Measurements from ENCODE around the gene TAS2R31.
"Not testable (repeated sequence)": the region's sequence is repeated elsewhere in the genome, so short reads cannot be mapped to it uniquely, and the experiment has no call there.

The TAS2R31 gene, protein sequence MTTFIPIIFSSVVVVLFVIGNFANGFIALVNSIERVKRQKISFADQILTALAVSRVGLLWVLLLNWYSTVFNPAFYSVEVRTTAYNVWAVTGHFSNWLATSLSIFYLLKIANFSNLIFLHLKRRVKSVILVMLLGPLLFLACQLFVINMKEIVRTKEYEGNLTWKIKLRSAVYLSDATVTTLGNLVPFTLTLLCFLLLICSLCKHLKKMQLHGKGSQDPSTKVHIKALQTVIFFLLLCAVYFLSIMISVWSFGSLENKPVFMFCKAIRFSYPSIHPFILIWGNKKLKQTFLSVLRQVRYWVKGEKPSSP
- total RNA-seq, result 0.48 to 1.8 reads per million in 2 donors

DNA sequence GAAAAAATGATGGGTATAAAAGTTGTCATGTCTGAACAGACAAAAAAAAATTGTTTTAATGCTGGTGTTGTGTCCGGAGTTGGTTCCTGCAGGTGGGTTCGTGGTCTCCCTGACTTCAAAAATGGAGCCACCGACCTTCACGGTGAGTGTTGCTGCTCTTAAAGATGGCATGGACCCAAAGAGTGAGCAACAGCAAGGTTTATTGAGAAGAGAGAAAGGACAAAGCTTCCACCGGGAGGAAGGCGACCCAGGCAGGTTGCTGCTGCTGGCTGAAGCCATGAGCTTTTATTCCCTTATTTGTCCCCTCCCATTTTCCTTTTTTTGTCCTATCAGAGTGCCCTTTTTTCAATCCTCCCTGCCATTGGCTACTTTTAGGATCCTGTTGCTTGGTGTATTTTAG is at the start of gene TAS2R31:
TAS2R31 (minus strand) TSS at position 101 of the 400 bp plus-strand sequence; CDS start at position 29, 72 bp downstream.
- DNase-seq, result no peak

DNA sequence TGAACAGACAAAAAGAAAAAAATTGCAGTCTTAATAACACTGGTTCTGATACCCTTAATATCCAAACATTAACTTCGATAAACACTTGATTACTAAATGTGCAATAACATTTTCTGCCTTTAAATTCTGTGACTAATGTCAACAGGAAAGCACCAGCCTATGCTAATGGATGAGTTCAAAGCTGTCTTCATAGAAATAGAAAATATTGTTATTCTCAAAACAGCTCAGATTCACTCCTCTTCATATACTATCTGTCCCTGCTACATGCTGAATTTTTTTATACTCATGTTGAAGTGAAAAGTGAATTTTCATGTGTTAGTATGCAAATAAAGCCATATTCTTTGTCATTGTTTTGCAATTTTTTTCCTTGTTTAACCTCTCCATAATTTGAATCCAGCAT is 47.0 kb upstream of the TAS2R31 start:
- no peak for DNase-seq

DNA sequence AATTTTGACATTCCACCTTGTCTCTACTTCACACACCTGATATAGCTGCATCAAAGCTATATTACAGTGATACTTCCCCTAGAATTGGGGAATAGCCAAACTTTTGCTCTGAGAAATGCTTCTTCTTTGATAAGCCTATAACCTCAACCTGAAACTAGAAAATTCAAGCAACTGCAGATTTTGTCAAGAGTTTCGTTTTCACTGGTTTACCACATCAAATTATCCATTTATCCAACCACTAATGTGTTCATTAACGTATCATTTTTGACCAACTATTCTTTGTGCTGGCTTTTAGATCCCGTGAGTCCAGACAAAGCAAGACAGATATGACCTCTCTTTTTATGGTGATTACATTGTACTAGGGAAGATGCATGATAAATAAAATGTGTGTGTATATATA is 44.4 kb upstream of the TAS2R31 start:
- no peak for DNase-seq

DNA sequence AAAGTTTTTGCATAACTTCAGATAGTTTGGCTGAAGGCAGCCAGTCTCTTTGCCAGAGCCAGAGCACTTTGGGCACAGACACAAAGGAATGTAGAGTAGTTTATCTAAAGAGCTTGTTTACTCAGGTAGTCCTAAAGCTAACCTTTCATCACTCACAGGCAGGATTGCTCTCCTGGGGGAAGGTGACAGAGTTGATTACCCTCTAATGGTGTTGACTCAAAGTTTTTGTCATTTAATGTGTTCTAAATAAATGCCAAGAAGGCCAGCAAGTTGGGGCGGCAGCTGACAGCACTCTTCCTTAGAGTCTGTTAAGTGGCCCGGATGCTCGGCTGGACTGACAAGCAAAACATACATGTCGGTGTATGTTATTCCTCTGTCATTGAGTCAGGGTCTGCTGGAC is 40.2 kb upstream of the TAS2R31 start:
- no peak for DNase-seq

DNA sequence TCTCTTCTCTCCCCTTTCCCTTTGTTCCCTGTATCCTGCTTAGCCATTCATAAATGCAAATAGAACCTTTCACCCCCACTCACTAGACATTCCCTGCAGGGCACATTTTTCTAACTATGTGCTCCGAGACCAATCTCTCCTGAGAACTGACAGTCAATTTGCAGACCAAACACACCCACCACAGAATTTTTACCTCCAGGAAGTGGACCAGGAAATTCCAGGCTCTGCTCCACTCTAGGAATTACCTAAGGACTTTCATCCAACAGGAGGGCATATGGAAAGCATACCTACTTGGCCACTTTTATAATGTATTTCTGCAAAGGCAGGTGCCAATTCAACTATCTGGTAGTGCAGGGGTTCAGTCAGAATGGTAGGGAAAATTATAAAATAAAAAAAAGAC is 39.8 kb upstream of the TAS2R31 start:
- no peak for DNase-seq

DNA sequence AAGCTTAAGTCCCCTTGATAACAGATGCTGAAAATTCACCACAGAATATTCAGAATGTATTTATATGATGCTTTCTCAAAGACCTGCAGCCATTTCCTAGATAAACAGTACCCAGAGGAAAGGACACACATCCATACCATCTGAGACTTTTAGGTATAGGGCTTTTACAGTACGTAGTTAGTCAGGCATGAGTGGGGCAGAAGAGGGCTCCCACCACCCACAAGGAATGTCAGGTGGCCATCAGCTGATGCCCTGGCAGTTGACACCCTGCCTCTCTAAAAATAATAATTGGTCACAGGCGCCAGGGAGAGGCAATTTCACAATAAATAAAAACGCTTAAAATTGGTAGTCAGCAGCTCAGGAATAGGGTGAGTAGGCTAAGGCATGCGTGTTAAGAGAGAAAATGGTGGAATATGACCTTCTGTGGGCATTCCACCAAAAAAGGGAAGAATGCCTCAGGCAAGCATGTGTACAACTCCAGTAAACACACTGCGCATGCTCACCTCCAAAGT is 38.7 kb upstream of the TAS2R31 start:
- no peak for DNase-seq

DNA sequence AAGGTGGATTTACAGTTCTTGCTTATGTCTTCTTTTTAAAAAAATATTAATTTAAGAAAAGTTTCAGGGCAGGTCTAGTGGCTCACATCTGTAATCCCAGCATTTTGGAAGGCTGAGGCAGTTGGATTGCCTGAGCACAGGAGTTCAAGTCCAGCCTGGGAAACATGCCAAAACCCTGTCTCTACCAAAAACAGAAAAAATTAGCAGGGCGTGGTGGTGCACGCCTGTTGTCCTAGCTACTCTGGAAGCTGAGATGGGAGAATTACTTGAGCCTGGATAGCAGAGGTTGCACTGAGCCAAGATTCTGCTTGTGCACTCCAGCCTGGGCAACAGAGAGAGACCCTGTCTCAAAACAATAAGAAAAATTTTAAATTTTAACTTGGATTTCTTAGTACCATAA is 36.3 kb upstream of the TAS2R31 start:
- no peak for DNase-seq

DNA sequence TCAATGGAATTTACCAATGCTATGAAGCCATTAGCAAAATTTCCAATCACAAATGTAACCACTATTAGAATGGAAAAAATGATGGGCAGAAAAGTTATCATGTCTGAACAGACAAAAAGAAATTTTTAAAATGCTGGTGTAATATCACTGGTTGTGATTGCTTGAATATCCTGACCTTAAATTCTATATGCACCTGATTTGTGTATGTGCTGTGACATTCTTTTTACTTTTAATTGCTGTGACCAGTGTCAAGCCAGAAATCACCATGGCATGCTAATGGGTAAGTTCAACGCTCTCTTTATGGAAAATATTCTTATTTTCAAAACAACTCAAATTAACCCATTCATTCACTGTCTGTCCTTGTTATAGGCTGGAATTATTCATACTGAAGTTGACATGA is 31.0 kb upstream of the TAS2R31 start, which contains the start of gene TAS2R46:
TAS2R46 (minus strand) TSS at position 101 of the 400 bp plus-strand sequence; CDS start at position 101, 0 bp downstream.
- not testable (repeated sequence) for DNase-seq

DNA sequence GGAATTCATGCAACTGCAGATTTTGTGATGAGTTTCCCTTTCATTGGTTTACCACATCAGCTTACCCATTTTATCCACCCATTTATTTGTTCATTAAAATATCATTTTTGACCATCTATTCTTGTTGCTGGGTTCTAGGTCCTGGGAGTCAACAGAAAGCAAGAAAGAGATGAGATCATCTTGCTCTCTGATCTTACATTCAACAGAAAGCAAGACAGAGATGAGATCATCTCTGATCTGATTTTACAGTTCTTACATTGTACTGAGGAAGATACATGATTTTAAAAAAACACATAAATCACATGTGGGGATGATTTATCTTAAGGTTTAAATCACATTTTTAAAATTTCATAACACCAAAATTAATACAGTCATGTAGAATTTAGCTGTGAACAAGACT is 28.6 kb upstream of the TAS2R31 start:
- DNase-seq, result no peak

DNA sequence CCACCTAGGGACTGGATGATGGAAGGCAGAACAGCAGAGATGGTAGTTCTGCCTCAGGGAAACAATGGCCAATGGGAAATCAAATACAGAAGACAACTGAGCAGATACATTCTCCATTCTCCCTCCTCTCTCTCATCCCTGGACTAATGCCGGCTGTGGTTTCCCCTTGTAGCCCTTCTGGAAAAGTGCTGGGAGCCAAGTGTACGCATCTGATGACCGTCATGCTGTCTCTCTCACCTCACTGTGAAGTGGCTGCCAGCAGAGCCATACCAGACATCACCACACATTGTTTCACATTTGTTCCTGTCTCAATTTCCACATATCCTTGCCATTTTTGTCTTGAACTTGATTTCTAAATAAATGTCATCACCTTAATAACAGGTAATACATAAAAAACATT is 27.8 kb upstream of the TAS2R31 start:
- no peak for DNase-seq

DNA sequence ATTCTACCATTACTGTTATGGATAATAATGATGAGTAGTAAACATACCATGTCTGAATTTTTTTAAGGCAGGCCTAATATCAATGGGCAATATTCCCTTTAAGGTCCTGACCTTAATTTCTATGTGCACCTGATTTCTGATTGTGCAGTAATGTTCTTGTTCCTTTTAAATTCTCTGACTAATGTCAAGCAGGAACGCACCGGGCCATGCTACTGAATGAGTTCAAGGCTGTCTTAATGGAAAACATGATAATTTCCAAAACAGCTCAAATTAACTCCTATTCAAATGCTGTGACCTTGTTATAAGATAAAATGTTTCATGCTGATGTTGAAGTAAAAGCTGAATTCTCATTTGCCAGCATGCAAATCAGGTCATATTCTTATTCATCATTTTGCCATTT is 24.1 kb upstream of the TAS2R31 start:
- no peak for DNase-seq

DNA sequence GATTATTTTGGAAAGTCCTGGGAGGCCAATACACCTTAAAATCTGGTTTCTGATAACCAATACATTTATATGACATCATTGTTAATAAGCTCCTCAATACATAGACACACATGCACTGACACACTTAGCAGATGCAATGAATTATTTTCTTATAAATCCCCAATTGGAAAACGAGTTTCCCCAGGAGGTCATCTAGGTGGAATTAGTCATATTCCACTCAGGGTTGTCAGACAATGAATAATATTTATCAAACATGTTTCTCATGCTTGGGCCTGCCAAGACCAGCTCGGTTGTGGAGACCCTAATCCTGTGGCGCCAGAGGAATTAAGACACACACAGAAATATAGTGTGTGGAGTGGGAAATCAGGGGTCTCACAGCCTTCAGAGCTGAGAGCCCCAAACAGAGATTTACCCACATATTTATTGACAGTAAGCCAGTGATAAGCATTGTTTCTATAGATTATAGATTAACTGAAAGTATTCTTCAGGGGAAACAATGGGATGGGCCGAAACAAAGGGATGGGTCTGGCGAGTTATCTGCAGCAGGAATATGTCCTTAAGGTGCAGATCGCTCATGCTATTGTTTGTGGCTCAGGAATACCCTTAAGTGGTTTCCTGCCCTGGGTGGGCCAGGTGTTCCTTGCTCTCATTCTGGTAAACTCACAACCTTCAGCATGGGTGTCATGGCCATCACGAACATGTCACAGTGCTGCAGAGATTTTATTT is 18.8 kb upstream of the TAS2R31 start:
- not testable (repeated sequence) for DNase-seq

DNA sequence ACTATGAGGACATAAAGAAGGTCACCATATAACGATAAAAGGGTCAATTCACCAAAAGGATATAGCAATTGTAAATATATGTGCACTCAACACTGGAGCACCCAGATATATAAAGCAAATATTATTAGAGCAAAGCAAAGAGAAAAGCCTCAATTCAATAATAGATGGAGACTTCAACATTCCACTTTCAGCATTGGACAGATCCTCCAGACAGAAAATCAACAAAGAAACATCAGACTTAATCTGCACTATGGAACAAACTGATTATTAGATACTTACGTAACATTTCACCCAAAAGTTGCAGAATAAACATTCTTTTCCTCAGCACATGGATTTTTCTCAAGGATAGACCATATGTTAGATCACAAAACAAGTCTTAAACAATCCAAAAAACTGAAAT is 10.2 kb upstream of the TAS2R31 start:
- not testable (repeated sequence) for DNase-seq

DNA sequence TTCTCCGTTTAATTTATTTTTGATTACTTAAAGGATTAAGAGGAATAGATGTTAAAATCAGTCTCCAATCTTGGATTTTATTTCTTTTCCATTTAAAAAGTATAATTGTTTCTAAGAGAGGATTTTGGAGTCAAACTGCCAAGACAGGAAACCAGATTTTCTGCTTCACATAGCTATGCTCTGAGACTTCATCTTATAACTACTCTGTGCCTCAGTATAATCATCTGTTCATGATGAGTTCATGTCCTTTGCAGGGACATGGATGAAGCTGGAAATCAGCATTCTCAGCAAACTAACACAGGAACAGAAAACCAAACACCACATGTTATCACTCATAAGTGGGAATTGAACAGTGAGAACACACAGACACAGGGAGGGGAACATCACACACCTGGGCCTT is 9.0 kb upstream of the TAS2R31 start:
- no peak for DNase-seq

DNA sequence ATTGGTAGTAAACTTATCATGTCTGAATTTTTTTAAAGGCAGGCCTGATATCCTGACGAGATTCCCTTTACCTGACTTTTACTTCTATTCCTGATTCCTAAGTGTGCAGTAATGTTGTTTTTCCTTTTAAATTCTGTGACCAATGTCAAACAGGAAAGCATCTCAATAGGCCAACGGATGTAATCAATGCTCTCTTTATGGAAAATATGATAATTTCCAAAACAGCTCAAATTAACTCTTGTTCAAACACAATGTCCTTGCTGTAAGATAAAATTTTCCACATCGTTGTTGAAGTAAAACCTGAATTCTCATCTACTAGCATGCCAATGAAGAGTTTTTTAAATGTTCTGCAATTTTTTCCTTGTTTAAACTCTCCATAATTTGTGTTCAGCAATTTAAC is 8.0 kb upstream of the TAS2R31 start:
- DNase-seq, result no peak

DNA sequence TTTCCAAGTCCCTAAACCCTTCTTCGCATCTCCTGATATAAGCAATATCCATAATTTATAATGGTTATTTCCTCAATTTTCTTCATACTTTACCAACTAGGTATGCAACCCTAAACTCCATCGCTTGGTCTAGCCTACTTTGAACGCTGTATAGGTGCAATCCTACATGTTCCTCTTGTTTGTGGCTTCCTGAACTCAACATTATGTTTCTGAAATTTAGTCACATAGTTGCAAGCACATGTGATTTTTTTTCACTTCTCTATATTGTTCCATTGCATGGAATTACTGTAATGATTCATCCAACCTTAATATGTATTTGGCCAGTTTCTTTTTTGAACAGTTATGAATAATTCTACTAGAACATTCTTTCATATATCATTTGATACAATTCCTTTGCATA is 2.8 kb upstream of the TAS2R31 start:
- not testable (repeated sequence) for DNase-seq

DNA sequence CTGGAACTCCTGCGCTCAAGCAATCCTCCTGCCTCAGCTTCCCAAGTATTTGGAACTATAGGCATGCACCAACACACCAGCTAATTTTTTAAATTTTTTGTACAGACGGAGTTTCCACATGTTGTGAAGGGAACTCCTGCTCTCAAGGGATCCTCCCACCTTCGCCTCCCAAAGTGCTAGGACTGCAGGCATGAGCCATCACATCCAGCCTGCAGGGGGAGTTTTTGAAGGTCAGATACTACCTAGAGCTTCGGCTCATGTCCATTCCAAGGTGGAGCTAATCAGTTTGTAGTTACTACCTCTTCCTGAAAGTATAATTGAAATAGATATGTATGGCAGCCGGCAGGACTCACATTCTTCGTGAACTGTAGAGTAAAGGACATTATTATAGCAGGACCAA is 5.1 kb downstream of the TAS2R31 start:
- no peak for DNase-seq

DNA sequence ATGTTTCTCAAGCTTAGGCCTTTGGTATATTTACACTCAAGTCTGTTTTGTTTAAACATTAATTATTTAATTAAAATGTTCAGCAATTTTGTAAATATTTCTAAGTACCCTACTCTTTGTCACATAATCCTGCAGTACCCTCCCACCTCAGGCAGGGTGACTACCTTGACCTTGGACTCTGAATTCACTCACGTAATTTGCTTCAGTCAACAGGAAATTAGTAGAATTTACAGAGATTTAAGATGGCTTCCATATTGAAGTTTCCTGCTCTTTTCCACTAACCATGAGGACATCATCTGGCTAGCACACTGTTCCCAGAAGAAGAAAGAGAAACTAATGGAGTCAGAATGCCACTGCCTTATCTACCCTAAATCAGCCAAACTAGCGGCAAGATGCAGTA is 7.8 kb downstream of the TAS2R31 start:
- DNase-seq, result no peak

DNA sequence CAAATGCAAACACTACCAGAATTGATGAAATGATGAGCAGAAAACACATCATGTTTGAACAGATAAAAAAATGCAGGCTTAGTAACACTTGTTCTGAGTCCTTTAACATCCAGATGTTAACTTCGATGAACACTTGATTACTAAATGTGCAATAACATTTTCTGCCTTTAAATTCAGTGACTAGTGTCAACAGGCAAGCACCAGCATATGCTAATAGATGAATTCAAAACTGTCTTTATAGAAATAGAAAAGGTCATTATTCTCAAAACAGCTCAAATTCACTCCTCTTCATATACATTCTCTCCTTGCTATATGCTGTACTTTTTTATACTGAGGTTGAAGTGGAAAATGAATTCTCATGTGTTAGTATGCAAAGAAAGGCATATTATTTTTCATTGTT is 8.7 kb downstream of the TAS2R31 start, which contains the start of gene TAS2R19:
TAS2R19 (minus strand) TSS at position 101 of the 400 bp plus-strand sequence; CDS start at position 52, 49 bp downstream.
- no peak for DNase-seq

DNA sequence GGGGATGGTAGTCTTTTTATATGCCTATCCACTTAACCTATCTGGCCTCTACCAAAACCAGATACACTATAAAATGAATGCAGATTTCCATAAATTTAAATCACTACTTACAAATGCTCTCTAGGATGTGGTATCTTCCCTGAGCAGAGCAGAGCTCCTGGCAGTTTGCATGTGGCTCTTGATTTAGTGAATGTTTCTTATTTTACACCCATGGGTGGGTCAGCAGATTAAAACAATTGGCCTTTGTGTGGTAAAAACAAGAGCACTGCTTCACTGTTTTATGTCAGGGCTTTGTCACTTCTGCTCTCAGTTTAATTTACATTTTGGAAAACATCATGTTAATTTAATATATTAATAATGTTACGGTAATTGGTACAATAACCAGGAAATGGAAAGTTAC is 14.3 kb downstream of the TAS2R31 start:
- DNase-seq, result no peak

DNA sequence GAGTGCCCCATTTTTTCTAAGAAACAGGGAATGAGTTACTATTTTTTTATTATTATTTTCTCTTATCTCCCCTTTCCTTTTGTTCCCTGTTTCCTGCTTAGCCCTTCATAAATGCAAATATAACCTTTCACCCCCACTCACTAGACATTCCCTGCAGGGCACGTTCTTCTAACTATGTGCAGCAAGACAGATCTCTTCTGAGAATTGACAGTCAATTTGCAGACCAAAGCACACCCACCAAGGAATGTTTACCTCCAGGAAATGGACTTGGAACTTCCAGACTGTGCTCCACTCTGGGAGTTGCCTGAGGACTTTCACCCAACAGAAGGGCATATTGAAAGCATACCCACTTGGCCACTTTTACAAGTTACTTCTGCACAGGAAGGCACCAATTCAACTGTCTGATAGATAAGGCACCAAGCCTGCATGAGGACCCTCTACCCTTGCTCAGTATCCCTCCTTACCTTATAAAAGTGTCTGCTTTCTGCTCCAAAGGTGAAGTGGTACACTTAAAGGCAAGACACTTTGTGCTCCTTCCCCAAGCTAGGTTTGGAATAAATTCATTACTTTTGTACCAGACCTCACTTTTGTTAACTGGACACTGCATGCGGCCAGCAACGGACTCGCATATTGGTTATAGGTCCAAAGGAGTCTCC is 15.3 kb downstream of the TAS2R31 start:
- no peak for DNase-seq

DNA sequence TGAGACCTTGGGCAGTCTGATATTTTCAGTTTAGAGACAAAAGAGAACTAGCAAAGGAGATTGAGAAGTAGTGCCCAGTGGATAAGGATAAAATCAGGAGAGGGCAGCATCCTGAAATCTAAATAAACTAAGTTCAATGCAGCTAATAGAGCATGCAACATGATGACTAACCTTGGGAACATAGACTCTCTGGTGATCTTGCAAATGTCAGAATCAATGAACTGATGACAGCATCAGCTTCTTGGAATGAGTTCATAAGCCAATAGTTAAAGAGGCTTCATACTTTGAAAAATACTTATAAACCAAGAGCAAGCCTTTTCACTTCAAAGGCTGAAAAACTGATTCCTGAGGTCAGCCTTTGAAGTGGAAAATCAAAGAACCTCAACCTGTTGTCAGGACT is 17.0 kb downstream of the TAS2R31 start:
- no peak for DNase-seq

DNA sequence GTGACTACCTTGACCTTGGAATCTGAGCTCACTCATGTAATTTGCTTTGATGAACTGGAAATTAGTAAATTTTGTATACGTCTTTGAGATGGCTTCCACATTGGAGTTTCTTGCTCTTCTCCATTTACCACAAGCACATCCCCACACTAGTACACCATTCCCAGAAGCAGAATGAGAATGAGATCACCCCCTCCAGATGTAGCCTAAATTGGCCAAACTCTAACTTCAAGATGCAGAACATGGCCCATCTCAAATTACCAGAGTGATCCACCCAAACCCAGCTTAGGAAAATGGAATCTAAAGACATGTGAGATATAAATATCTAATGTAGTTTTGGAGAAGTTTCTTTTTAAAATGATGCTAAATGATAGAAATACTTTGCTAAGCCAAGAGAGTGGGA is 23.6 kb downstream of the TAS2R31 start:
- no peak for DNase-seq

Data from T-helper 9 cell (primary cell).